SIG-M5 treated with dmso at 0.1 percent for 504 hours (cell line): Measurements from ENCODE around the gene SLC28A2.

Experiments
- DNase-seq: peaks from one replicate; lab custom pipeline; 2025; ENCODE audit not compliant: unreplicated experiment; lab: John Stamatoyannopoulos, UW

Gene SLC28A2

GRCh38 chr15:45320581-45321205 lies 68.7 kb downstream of the SLC28A2 start:
- peak; percentile 4 for DNase-seq

- no peak for DNase-seq
Measured at GRCh38 chr15:45326280-45326679, 74.2 kb downstream of the SLC28A2 start.

- no peak for DNase-seq
Measured at GRCh38 chr15:45326741-45327140, 74.7 kb downstream of the SLC28A2 start.
